GM21367 (cell line): ENCODE results near the gene FDPS.

Experiments used
- ATAC-seq: cut with Tn5 transposase; IDR thresholded peaks from one replicate; pipeline ENCODE4 v1.9.1; 2021; ENCODE audit not compliant: unreplicated experiment

Gene FDPS

DNA sequence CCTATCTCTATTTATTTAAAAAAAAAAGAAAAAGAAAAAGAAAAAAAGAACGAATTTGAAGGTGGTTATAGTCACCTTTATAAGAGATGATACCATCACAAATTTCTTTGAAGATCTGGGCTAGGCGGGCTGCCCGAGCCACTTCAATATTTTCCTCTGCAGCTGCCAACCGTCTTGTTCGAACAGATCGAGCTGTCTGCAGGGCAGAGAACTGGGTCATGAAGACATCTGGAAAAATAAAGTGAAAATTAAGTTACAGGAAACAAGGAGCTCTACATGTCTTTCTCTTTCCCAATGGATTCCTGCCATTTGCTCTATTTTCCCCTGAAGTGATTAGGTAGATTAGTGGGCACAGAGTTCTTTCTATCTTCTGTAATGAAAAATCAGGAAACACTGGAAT, 44.0 kb downstream of the FDPS start:
- ATAC-seq, result no peak

DNA sequence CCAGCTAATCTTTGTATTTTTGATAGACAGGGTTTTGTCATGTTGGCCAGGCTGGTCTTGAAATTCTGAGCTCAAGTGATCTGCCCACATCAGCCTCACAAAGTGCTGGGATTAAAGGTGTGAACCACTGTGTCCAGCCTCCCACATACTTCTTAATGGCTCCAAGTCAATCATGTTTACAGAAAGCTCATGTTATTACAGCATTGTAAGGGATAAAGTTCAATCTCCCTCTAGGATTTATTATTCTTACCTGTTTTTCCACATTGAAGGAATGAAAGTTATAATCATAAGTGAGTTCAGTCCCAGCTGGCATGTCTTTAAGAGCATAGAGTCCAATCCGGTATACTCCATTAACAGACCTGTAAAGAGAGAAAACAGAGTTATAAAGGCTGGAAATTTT, 51.4 kb downstream of the FDPS start:
- ATAC-seq, result no peak
